ENCODE results near the gene NECTIN2.
A peak's percentile ranks its signal among the peaks of the same experiment; 100 is the strongest.

DNA sequence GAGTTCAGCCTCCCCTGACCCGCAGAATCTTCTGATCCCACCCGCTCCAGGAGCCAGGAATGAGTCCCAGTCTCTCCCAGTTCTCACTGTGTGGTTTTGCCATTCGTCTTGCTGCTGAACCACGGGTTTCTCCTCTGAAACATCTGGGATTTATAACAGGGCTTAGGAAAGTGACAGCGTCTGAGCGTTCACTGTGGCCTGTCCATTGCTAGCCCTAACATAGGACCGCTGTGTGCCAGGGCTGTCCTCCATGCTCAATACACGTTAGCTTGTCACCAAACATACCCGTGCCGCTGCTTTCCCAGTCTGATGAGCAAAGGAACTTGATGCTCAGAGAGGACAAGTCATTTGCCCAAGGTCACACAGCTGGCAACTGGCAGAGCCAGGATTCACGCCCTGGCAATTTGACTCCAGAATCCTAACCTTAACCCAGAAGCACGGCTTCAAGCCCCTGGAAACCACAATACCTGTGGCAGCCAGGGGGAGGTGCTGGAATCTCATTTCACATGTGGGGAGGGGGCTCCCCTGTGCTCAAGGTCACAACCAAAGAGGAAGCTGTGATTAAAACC is 58.4 kb downstream of the NECTIN2 start:
- TF ChIP-seq, protein P1, sequence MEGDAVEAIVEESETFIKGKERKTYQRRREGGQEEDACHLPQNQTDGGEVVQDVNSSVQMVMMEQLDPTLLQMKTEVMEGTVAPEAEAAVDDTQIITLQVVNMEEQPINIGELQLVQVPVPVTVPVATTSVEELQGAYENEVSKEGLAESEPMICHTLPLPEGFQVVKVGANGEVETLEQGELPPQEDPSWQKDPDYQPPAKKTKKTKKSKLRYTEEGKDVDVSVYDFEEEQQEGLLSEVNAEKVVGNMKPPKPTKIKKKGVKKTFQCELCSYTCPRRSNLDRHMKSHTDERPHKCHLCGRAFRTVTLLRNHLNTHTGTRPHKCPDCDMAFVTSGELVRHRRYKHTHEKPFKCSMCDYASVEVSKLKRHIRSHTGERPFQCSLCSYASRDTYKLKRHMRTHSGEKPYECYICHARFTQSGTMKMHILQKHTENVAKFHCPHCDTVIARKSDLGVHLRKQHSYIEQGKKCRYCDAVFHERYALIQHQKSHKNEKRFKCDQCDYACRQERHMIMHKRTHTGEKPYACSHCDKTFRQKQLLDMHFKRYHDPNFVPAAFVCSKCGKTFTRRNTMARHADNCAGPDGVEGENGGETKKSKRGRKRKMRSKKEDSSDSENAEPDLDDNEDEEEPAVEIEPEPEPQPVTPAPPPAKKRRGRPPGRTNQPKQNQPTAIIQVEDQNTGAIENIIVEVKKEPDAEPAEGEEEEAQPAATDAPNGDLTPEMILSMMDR (conservative IDR thresholded peaks at IDR 0.05; ENCODE audit: low read length): peak; percentile 73
- no peak for TF ChIP-seq EZH2phosphoT487 (IDR thresholded peaks at IDR 0.05; ENCODE audit: borderline replicate concordance, low read depth, low read length)
